GM19468 (cell line): ENCODE measurements around the gene SNPH.

Source experiments
- ATAC-seq: cut with Tn5 transposase; IDR thresholded peaks from one replicate; pipeline ENCODE4 v1.9.1; 2021; ENCODE audit warnings: mild to moderate bottlenecking, moderate library complexity, moderate number of reproducible peaks; ENCODE audit not compliant: unreplicated experiment; ENCODE audit errors: extremely low read depth

The SNPH gene

DNA sequence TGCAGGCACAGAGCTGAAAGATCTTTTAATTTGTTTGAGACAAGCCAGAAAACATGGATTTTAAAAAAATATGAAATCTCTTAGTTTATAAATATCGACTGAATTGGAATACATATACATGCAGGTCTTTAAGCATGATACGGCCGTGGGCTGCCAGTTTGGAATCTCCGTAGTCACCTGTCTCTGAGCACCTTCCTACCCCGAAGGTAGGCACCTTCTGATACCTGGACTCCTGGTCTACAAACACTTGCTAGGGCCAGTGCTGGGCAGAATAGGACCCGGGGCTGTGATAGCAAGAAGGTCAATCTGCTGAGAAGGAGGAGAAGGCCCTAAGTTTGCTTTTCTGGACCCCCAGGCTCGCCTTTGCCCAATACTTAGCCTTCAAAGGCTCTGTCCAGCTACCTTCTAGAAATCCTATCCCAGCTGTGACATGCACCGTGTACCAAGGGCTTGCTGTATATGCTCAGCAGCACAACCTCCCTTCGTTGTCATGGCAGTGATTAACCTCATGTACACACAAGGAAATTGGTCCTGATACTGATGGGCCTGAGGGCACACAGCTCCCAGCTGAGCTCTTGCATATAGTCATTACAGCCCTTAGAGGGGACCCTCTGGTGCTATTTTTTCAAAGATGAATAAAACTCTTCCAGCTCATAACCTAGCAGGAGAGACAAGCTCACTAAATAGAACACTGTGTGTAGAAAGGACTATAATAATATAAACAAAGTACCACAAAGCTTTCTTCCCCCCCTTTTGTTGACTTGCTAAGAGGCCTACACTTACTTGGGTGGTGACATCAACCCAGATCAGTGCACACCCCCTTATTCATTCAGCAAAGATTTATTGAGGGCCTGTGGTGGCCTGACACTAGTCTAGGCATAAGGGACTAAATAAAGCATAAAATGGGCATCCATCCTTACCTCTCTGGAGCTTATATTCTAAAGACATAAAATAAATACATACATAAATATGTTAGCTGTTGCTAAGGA is 17.7 kb downstream of the SNPH start:
- ATAC-seq, result no peak

DNA sequence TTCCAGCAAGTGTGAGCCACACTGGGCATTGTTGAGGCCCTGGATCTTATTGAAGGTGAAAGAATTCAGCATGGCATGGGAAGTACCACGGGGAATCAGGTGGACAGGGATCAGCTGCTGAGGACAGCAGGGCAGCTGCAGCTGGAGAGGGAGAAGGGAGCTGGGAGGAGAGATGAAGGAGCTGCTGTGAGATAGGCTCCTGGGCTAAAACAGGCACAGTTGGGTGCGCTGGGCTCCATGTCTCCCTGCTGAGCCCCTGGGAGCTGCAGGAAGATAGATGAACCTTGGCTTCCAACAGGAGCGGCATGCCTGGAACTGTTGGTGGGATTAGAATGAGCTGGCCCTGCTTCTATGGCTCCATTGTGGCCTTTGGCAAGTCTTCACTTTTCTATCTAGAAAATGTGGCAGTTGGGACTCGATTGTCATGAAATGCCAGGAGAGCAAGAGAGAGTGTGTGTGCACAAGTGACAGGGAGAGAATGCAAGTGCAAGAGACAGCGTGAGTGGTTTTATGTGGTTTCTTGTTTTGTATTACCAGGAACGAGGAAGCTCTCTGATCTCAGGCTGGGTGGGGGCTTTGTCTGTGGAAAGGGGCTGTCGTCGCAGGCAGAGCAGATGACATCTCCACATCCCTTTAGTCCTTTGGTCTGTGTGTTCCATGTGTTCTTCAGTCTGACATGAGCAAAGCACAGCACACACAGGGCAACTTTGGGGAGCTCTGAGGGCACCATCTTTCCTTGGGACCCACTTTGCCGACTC is 20.4 kb downstream of the SNPH start:
- ATAC-seq, result no peak

DNA sequence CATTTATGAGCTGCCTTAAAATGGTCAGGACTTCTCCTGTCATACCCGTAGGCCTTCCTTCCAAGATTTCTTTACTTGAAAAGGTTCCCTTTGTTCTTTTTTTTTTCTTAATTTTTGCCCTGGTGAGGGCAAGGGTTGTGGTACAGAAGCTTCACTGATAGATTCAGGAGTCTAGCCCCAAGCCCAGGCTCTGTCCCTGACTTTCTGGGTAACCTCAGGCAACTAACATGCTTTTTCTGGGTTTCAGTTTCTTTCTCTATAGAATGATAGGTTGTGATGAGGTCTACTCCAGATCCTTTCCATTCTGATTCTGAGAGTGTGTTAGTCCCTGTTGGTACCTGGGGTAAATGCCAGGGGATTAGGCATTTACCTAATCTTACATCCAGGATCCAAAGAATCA is 21.2 kb downstream of the SNPH start:
- no peak for ATAC-seq

DNA sequence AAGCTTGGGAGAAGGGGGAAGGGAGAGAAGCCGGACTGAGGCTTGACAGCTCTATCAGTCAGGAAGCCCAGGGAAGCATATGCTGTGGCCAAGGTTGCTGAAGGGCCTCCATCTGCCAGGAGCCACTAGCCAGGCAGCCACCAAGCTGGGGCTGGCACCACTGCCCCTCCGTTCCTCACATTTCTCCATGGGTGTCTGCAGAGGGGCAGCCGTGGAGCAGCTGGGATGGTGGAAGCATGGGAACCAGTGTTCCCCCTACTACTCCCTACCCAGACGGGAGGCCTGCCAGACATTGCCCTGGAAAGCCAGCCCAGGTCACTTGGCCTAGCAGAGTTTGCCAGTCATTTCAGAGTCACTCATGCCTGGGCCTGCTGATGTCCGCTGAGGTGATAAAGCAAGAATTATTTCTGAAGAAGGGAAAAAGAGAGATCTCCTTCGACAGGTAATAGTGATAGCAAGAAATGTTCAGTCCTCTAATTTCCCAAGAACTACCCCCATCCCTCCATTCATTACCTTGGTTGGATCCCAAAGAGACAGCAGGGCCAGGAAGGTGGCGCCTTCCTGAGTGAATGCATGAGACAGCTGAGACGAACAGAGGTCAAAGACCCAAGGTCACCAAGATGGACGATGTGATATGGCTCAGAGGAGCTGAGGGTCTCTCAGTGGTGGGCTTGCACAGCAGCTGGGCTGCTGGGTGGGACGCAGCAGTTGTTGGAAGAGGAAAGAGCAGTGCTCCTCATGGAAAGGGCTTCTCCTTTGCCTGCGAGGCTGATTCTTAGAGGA is 21.9 kb downstream of the SNPH start:
- no peak for ATAC-seq

DNA sequence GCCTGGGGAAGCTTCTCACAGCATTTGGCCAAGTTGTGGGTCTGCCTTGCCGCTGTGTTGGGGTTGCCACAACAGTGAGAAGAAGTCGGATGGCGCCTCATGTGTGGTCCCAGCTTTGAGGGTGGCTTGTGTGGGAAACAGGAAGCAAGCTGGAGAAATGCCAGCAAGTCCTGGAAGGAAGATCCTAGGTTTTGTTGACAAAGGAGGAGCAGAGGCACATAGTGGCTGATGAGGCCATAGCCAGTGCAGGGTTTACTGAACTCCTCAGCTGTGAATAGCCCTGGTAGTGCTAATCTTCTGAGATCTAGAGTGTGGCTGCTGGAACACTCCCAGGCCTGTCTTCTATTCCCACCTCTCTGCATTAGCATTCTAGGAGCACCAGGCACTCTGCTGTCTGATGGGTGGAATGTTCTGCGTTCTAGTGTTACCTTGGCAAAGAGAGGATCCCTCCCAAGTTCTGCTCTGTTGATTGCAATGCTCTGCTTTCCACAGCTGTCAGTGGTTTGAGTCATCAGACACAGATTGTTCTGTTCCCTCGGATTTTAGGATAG is 25.2 kb downstream of the SNPH start:
- ATAC-seq, result no peak

DNA sequence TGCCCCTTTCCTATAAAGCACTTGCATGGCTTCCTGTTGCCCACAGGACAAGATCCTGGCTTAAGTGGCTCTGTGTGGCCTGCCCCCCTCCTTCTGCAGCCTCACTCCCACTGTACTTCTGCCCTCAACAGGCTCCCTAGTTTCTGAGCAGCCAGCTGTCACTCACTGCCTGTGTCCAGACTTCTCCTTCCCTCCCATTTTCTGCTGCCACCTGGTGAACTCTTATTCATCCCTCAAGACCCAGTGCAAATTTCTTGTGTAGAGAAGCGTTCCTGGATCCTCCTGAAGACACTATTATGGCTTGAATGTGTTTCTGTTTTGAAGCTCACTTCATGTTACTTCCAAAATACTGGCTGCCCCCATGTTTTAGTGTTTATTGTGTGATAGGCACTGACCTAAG is 26.5 kb downstream of the SNPH start:
- ATAC-seq, result no peak

DNA sequence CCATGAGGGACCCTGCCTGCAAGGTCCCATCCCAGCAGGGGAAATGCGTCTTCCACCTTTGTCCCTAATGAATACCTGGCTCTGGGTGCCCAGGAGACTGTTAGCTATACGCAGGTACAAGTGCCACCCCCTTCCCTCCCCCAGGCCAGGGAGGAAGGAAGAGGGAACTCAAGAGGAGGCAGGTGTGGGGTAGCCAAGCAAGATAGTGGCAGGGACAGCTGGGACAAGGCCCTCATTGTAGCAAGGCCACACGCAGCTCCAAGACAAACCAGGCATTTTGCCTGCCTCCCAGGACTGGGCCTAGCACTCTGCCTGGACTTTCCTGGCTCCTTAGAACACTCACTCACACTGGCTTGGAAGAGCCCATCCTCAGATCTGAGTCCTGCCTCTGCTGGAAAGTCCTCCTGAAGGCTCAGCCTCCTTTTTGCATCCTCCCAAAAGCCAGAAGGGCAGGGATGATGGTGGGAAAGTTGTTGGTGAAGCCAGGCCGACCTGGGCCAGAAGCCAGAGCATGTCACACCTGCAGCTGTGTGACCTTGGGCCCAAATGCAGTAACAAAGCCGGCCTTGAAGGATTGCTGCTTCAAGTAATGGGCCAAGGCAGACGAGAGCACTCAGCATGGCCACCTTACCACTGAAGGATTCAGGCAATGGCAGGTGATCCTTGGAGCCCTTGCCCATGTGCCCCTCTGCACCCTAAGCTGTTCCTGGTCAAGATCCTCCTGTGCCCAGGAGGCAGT is 27.7 kb downstream of the SNPH start:
- no peak for ATAC-seq

DNA sequence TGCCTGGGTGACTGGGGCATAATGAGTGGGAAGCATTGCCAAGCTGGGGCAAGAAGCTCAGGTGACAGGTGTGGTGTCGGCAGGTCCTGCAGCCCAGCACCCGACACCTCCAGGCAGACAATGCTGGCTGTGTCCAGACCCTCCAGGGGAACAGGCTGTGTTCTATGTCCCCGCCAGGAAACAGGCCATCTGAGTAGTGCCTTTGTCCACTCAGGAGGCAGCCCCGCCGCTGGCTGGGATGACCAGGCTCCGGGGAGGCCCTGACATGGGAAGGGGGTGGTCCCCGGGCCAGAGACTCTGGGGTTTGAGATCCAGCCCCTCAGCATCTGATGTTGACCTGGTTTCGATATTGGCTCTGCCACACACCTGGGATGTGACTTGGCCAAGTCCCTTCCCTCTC is 28.4 kb downstream of the SNPH start:
- no peak for ATAC-seq

DNA sequence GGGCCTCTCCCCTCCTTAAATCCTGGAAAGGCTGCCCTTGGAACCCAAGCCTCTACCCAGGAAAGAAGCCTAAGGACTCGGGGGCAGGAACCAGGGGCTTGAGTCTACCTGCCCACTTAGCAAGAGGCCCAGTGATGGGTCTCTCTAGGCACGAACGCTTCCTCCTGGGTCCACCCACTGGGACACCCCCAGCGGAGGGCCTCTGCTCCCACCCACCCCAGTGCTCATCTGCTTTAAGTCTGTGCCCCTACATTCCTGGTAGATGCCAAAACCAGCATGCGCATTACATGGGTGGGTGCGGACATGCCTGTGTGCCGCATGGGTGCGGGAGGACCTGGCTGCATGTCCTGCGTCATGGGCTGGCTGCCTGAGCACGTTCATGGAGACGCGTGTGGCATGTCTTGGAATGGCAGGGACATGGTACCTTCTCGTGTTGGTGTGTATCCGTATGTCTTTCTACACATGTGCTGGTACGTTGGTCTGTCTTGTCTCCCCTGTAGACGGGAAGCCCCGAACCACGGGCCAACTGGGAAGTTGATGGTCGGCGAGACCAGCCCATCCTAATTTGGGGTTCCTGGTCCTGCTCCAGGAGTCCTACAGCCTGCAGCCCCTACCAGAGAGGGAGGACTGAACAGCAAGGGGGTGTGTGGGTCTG is 29.3 kb downstream of the SNPH start:
- no peak for ATAC-seq

DNA sequence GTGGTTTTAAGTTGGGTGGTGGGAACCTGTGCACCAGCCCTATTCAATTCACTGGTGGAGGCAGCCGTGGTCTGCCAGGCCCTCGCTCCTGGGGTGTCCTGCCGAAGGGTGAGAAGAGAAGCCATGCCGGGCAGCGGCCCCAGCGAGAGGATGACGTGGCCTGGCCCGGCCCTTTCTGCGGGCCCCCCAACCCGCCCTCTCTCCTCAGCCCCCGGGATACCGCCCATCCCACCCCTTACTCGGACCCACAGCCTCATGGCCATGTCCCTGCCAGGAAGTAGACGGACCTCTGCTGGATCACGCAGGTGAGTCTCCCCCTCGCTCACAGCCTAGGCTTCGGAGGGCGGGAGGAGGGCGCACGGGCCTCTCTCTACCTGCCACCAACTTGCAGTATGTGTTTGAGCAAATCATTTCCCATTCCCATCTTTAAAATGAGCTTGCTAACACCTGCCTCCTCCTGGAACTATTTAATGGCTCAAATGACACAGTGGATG is 30.1 kb downstream of the SNPH start:
- ATAC-seq, result no peak

DNA sequence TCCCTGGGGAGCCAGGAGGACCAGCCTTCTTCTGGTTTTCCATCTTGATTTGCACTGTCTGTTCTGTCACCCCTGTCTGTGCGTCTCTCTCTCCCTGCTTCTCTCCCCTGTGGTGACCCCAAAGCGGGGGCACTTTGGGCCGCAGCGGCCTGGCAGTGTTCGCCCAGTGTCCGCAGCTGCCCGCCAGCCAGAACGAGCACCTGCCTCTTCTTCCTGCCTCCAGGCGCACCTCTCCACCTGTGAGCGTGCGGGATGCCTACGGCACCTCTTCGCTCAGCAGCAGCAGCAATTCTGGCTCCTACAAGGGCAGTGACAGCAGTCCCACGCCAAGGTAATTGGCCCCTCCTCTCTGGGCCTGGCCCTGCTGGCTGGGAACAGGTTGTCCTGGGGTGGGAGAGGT is 30.8 kb downstream of the SNPH start:
- no peak for ATAC-seq

DNA sequence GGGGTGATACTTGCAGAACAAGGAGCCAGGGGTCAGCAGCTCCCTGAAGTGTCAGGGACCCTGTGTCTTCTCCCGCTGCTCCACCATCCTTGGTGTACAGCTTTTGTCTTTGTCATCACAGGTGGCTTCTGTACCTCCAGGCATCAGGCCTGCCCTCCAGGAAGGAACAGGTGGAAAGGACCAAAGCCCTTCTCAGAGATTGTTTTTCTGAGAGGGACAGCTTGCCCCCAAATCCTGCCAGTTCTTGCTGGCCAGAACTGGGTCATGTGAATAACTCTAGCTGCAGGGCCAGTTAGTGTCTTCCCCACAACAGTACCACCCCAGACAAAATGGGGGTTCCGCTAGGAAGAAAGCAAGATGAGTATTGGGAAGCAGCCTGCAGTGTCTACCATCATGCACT is 31.4 kb downstream of the SNPH start:
- ATAC-seq, result no peak

DNA sequence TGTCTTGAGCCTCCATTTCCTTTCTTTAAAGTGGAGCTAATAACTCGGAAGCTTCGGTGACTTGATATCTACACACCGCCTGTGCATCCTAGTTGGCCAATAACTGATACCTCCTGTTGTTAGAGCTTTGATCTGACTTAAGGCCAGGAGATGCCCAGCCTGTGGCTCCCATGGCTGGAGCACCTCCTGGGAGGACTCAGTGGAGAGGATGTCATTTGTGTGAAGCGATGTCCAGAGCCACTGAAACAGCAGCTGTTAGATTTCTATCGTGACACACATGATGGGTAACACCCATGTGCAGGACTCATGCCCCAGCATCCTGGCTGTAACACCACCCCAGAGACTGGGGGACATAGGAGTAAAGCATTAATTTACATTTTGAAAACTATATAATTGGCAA is 32.1 kb downstream of the SNPH start:
- ATAC-seq, result no peak

DNA sequence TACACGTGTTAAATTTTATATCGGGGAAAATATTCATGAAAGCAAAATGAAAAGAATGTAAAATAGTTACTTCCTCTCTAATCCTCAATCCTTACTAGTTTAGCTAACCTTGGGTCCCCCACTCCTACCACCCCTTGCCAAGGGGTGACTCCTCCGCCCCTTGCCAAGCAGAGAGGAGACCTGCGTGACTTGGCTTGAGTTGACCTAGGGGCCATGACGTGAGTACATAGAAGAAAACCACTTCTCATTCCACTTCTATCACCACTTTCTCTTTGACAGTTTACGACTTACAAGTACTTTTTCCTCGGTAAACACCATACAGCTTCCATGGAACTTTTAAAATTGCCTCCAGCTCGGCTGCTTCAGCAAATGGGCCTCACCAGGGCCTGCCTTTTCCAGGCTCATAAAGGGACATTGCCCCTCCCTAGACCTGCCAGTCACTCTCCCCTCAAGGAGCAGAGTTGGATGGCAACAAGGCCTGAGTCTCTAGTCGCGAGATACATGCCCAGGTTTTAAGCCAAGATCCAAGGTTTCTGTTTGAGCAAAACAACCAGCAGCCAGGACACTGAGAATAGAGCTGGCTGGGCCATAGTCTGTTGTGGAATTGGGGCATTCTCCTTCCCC is 32.9 kb downstream of the SNPH start:
- ATAC-seq, result no peak

DNA sequence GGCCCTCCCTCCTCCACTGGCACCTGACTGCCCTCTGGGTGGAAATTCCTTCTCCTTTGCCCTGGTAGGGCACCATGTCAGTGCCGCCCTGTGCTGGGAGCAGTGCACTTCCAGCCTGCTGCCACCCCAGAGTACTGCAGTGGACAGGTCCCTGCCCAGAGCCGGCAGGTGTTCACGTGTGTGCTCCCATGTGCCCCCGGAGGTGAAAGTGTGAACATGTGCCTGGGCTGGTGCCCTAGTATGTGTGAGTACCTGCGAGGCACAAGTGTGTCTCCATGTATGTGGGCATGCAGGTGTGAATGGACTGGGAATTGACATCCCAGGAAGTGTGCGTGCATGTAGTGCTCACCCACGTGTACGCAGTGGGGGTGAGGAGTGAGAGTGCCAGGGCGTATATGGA is 33.4 kb downstream of the SNPH start:
- ATAC-seq, result no peak

DNA sequence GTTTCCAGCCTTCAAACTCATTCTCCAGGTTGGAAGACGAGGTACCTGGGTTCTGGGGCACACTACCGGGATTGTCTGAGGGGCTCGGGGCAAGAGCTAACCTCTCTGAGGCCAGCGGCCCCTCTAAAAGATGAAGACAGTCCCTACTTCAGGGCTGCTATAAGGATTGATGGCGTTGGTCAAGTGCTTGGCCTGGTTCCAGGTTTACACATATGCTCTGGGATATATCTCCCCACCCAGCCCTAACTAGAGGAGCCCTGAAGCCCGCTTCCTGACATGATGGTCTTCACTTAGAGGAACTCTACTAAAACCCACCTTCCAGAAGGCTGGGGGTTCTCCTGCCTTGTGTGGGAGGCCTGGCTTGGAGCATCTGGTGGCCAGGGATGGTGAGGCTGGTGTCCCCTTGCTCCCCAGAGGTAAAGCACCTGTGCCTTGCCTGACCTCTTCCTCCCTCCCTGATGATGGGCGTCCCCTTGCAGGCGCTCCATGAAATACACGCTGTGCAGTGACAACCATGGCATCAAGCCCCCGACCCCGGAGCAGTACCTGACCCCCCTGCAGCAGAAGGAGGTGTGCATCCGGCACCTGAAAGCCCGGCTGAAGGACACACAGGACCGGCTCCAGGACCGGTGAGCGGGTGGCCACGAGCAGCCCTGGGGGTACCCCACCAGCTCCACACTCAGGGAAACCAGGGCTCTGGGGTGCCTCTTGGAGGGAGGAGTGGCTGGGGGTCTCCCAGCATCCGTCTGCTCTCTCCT is 34.2 kb downstream of the SNPH start:
- no peak for ATAC-seq

DNA sequence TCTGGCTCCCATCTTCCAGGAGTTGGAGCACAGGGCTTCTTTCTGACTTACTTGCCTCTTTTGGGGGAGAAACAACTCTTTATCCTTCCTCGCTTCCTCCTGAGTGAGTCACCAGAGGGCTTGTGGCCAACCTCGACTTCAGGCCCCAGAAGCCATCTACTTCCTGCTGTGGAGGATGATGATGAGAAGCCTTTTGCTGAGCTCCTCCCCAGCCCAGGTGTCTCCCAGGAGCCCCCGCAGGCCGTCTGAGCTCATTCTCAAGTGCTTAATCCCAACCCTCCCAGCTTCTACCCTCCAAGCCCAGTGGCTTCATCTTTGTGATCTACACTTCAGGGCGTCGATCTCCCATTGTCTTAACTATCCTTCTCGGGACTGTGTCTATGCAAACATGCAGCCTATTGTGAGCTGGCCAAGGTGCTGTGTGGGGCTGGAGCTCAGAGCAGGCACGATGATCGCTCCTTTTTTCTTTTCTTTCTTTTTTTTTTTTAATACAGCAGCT is 35.0 kb downstream of the SNPH start:
- ATAC-seq, result no peak
